Right cardiac atrium (tissue), 5 donors: ENCODE measurements around the gene CRYBA1. TPM values are rescaled to one million over a fixed set of nuclear protein-coding genes. Genes with fewer than 3 reads are reported as not detected.

Experiments
- ATAC-seq, 2 donors: fragments of 200-7000 bp; cut with Tn5 transposase; one replicate each; pipeline versions ENCODE4 v1.8.0 to v1.9.1; 2020; ENCODE audit warnings: moderate library complexity in 2 of 2, mild to moderate bottlenecking in 1 of 2
- DNase-seq, 3 donors: peaks; one replicate each; pipeline ENCODE4 v3.0.0-alpha.2; 2020
- H3K27ac ChIP-seq: one replicate; pipeline ENCODE4 v1.5.1; 2013; ENCODE audit warnings: mild to moderate bottlenecking, low read length, control low read depth, moderate library complexity
- H3K27me3 ChIP-seq: one replicate; pipeline ENCODE4 v1.6.1; 2013; ENCODE audit not compliant: control insufficient read depth, insufficient read depth
- H3K4me1 ChIP-seq: one replicate; pipeline ENCODE4 v1.6.1; 2013; ENCODE audit warnings: low read length; ENCODE audit not compliant: control insufficient read depth, insufficient read depth
- H3K4me3 ChIP-seq: one replicate; pipeline ENCODE4 v1.5.1; 2013; ENCODE audit warnings: low read length, control low read depth
- H3K9me3 ChIP-seq: one replicate; pipeline ENCODE4 v1.6.1; 2013; ENCODE audit warnings: low read length; ENCODE audit not compliant: control insufficient read depth
- WGBS: extraction: QIAGEN DNeasy Blood & Tissue Kit; methylation state at CpG from one replicate; pipeline ENCODE4 v1.1.7; 2013; 5-methylcytosine and 5-hydroxymethylcytosine counted together
- intact Hi-C, 4 donors: fragments of 100-400 bp; cut with DNase I; formaldehyde crosslinking; loops; one replicate each; pipeline versions ENCODE4 v1.11.0 to v1.14.0; 2022 to 2023
- polyA plus RNA-seq: library from polyadenylated mRNA; stranded (reverse); fragments of 200-250 nt; gene quantifications from one replicate; pipeline ENCODE4 v1.2.3, GENCODE V29; 2013
- total RNA-seq, 4 donors: library from RNA; stranded (reverse); fragmentation: NEBNext Ultra II Directional; extraction: Animal tissue kit (Norgen Biotek cat#: 25700); gene quantifications; one replicate each; pipeline ENCODE4 v1.2.1, GENCODE V29; 2021
- donor health status: healthy with polysubstance abuse.
- donor health status: DM: no; HTN: yes; CAD: no.
- donor health status: DM: no; HTN: no; CAD: no.
- donor health status: DM: no; HTN: yes; CAD: no; lungs with severe emphysema.
- donor health status: DM: yes; HTN: yes; CAD: no.

Gene CRYBA1
- total and polyA plus RNA-seq, 5 donors: not detected

GRCh38 chr17:29299031-29299430 lies 52.4 kb downstream of the CRYBA1 start:
- WGBS: 92% methylated on average over 2 of the region's 2 CpGs
- intact Hi-C loops: loop anchor here in 1 of 4 donors (10.0 kb wide), 1 partner anchor 344 kb away; the partner anchor contains the start of gene PHF12

DNA sequence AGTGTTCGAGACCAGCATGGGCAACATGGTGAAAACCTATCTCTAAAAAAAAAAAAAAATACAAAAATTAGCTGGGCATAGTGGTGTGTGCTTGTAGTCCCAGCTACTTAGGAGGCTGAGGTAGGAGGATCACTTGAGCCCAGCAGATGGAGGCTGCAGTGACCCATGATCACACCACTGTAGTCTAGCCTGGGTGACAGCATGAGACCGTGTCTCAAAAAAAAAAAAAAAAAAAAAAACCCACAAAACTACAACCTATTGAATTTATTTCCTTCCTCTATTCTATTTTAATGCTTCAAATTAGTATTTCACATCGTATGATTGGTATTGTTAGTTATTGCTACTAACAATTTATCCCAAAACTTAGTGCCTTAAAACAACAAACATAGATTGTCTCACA lies 56.7 kb downstream of the CRYBA1 start:
- H3K27me3 ChIP-seq: no peaks in the 10 kb centered on the region
- no peak overlapping the region for H3K4me3 ChIP-seq
- ATAC-seq: no peak
- no peak overlapping the region for H3K27ac ChIP-seq
- H3K4me1 ChIP-seq: no peaks in the 10 kb centered on the region
- no peak for DNase-seq
- 74% methylated on average over 3 of the region's 3 CpGs for WGBS
- intact Hi-C loops: no loop called here
- no peaks in the 10 kb centered on the region for H3K9me3 ChIP-seq

More at GRCh38 chr17:29299031-29299430, 52.4 kb downstream of the CRYBA1 start:
- no peaks in the 10 kb centered on the region for H3K27me3 ChIP-seq
- ATAC-seq: no peak
- DNase-seq: no peak
- H3K4me1 ChIP-seq: no peaks in the 10 kb centered on the region
- H3K9me3 ChIP-seq: no peaks in the 10 kb centered on the region
- H3K27ac ChIP-seq: no peak overlapping the region
- no peak overlapping the region for H3K4me3 ChIP-seq

Other genes starting within 250 kb of the CRYBA1 start
- not detected for gene SEZ6, start 240.8 kb upstream of the CRYBA1 start, total RNA-seq
- not detected for gene SEZ6, start 240.8 kb upstream of the CRYBA1 start, polyA plus RNA-seq
- gene PIPOX, start 203.7 kb upstream of the CRYBA1 start, total RNA-seq: 1 to 10 TPM in 2 of 4 donors, under 1 TPM in 2; 0.45 to 1.4 (median 0.91) TPM
- gene PIPOX, start 203.7 kb upstream of the CRYBA1 start, polyA plus RNA-seq: 0.48 TPM
- gene MYO18A, start 66.5 kb upstream of the CRYBA1 start, total RNA-seq: 100 to 1,000 TPM; 206 to 312 (median 277) TPM
- gene MYO18A, start 66.5 kb upstream of the CRYBA1 start, polyA plus RNA-seq: 248 TPM
- gene NUFIP2, start 47.3 kb downstream of the CRYBA1 start, total RNA-seq: 10 to 100 TPM; 30.9 to 44.7 (median 41.4) TPM
- gene NUFIP2, start 47.3 kb downstream of the CRYBA1 start, polyA plus RNA-seq: 9.7 TPM
- gene TAOK1, start 143.5 kb downstream of the CRYBA1 start, total RNA-seq: 10 to 100 TPM; 46.7 to 72.2 (median 51.1) TPM
- 9.8 TPM for gene TAOK1, start 143.5 kb downstream of the CRYBA1 start, polyA plus RNA-seq